T-helper 17 cell (primary cell): Measurements from ENCODE around the gene MDFI. TPM values are rescaled to one million over a fixed set of nuclear protein-coding genes. Genes with fewer than 3 reads are reported as not detected.
A peak's percentile ranks its signal among the peaks of the same experiment; 100 is the strongest.

ENCODE experiments used
- ATAC-seq: fragments of 150-1000 bp; cut with Tn5 transposase; 2 replicates; pipeline ENCODE4 v1.10.0; 2021; ENCODE audit warnings: mild to moderate bottlenecking, moderate library complexity
- DNase-seq, 3 donors: peaks; one replicate each; pipeline versions ENCODE4 v3.0.0 to v3.0.0-alpha.2; 2020 to 2021
- H3K9me3 ChIP-seq: one replicate; pipeline ENCODE4 v1.7.0; 2013; ENCODE audit warnings: low read length, mild to moderate bottlenecking; ENCODE audit not compliant: control insufficient read depth, poor library complexity, severe bottlenecking
- H3K27ac Mint-ChIP-seq: one replicate; pipeline ENCODE4 v1.8.0; 2022; ENCODE audit warnings: mild to moderate bottlenecking, moderate library complexity, mixed read lengths
- H3K27me3 Mint-ChIP-seq: one replicate; pipeline ENCODE4 v1.8.0; 2022; ENCODE audit warnings: mixed read lengths
- H3K36me3 Mint-ChIP-seq: one replicate; pipeline ENCODE4 v1.8.0; 2022; ENCODE audit warnings: low read depth, mixed read lengths
- H3K4me1 Mint-ChIP-seq: one replicate; pipeline ENCODE4 v1.8.0; 2022; ENCODE audit warnings: mild to moderate bottlenecking, mixed read lengths
- H3K4me3 Mint-ChIP-seq: one replicate; pipeline ENCODE4 v1.8.0; 2022; ENCODE audit warnings: mild to moderate bottlenecking, moderate library complexity, mixed read lengths
- total RNA-seq, 4 donors: library from RNA in 2 of 4; stranded (reverse) in 2 of 4; gene quantifications; one replicate each; pipeline ENCODE4 v1.2.3 and lab custom pipeline; 2022 to 2026

The MDFI gene
- total RNA-seq, 2 donors from 2014 or later, result not detected

DNA sequence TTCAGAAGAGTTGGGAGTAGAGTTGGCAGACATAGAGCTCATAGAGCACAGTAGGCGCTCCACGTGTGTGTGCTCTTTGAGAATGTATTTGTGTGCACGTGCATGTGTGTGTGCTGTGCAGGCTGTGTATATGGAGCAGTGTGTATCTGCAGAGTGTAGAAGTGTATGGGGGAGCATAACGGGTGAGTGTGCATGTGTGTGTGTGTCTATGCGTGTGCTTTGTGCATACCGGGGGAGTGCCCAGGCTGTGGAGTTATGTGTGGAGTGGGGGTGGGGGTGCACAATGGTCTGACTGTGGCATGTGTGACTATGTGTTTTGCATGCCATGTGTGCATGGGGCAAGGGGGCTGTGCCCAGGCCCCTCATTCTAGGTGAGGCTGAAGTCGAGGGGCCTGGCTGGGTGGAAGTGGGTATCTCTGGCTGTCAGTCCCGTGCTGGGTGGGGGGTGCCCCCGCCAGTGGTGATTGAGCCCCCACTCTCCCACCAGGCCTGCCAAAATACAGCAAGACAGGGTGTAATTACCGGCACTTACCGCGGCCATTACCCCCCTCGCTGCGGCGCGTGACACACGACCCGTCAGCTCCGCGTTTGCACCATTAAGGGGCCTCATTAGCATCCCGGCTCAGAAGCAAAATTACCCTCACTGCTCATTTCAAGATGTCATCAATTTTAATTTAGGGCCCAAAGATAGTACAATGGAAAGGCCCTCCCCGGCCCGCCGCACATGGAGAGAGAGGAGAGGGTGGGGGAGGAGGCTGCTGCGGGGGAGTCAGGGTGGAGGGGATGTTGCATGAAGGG lies 39.1 kb downstream of the MDFI start:
- H3K27ac Mint-ChIP-seq, result no peak overlapping the region
- DNase-seq (no peak), ATAC-seq (no peak)
- peaks cover 4% of the 10 kb centered on the region for H3K36me3 Mint-ChIP-seq
- no peak overlapping the region for H3K4me3 Mint-ChIP-seq
- peaks cover 6% of the 10 kb centered on the region for H3K4me1 Mint-ChIP-seq
- H3K27me3 Mint-ChIP-seq, result peaks cover 45% of the 10 kb centered on the region
- no peaks in the 10 kb centered on the region for H3K9me3 ChIP-seq

DNA sequence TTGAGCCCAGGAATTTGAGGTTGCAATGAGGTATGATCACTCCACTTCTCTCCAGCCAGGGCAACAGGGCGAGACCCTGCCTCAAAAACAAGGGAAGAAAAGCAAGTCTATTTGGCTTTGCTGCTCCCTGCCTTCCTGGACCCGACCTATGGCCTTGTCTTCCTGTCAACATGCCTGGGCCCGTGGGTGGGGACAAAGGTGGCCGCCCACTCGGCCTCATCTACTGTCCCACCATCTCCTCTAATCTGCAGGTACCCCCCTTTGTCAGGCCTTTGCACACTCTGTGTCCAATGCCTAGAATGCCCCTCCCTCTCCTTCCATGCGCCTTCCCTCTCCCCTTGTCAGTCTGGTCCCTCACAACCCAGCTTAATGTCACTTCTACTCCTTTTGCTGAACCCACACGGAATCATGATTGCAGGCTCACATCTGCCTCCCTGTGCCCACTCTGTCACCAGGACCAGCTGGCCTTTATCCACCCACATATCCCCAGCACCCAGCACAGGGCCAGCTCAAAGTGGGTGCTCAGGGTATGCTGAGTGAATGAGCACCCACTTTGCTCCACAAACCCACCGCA lies 40.3 kb downstream of the MDFI start:
- no peak for DNase-seq

DNA sequence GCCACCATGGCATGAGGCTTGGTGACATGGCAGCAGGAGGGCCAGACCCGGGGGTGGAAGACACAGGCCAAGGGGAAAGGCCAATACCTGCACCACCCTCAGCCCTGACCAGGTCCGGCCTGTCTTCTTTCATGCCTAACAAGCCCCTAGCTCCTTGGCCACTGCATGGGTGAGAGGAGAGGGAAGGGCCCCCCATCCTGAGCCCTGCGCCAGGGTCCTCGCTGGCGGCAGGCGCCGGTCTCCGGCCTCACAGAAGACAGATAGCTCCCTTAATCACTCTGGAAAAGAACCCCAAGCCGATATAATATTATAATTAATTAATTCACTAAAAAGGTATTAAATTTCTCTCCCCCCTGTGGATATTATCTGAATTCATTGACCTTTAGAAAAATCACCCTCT lies 41.4 kb downstream of the MDFI start:
- Mint-ChIP-seq H3K36me3 (no peaks in the 10 kb centered on the region), H3K27ac (no peak overlapping the region)
- ATAC-seq, result no peak

More for the DNA sequence above, 40.3 kb downstream of the MDFI start:
- H3K36me3 Mint-ChIP-seq, result peaks cover 4% of the 10 kb centered on the region
- H3K27me3 Mint-ChIP-seq, result peaks cover 39% of the 10 kb centered on the region
- no peak for ATAC-seq
- peaks cover 12% of the 10 kb centered on the region for H3K4me1 Mint-ChIP-seq
- H3K4me3 Mint-ChIP-seq, result no peak overlapping the region
- no peak overlapping the region for H3K27ac Mint-ChIP-seq
- H3K9me3 ChIP-seq, result no peaks in the 10 kb centered on the region

DNA sequence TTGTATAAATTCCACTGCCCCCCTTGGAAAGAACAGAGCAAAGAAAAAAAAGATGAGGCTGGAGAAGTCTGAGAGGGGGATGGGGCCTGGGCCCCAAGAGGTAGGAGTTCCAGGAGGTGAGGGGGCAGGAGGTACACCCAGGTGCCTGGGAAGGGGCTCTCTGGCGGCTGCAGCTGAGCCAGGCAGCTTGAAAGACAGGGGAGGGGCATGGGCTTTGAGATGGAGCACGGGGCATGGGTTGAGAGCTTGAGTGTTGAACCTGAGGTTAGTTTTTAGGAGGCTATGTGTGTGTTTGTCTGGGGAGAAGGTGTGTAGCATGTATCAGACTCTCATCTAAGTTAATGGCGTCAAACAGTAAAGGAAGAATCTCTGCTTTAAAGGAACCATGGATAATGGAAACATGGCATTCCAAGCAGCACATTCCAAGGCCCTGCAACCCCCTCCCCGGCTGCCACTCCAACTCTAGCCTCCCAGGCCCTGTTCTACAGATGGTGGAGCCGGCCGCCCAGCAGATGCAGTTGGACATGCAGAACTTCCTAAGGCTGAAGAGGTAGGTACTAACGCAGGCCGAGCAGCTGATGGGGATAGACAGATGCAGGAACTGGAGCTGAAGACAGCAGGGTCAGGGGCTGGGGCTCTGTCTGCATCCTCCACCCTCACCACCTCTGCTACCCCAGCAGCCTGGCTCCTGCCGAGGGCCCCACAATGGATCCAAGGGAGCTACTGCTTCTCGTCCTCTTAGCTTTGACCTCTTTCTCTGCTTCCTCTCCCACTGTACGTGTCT lies 42.1 kb downstream of the MDFI start:
- H3K36me3 Mint-ChIP-seq, result no peaks in the 10 kb centered on the region
- DNase-seq (no peak), ATAC-seq (no peak)
- H3K27me3 Mint-ChIP-seq, result peaks cover 23% of the 10 kb centered on the region
- H3K27ac Mint-ChIP-seq, result no peak overlapping the region
- no peak overlapping the region for H3K4me3 Mint-ChIP-seq
- H3K9me3 ChIP-seq, result no peaks in the 10 kb centered on the region
- peaks cover 11% of the 10 kb centered on the region for H3K4me1 Mint-ChIP-seq

More for the DNA sequence above, 41.4 kb downstream of the MDFI start:
- DNase-seq, result no peak
- Mint-ChIP-seq H3K4me1 (peaks cover 11% of the 10 kb centered on the region), H3K27me3 (peaks cover 29% of the 10 kb centered on the region), H3K4me3 (no peak overlapping the region)
- H3K9me3 ChIP-seq, result no peaks in the 10 kb centered on the region

DNA sequence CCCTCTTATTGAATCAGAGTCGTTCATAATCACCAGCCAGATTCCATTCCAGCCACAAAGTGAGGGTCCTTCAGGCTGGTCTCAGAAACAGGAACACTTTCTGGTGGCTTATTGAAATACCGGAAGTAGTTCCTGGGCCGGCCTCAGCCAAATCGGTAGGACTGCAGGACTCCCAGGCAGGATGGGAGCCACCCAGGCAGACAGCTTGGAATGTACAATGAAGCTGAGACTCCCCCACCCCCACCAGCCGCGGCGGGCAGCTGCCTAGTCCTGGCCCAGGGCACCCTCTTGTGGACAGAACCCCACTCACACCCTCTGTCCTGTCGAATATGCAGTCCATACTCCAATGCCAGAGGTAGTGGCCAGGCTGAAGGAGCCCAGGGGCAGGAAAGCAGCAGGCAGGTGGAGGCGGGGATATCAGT lies 43.8 kb downstream of the MDFI start:
- peak; percentile 76 for ATAC-seq
- Mint-ChIP-seq H3K4me3 (peak overlapping the region; percentile 58), H3K27ac (no peak overlapping the region), H3K36me3 (no peaks in the 10 kb centered on the region), H3K27me3 (peaks cover 6% of the 10 kb centered on the region), H3K4me1 (peaks cover 9% of the 10 kb centered on the region)
- H3K9me3 ChIP-seq, result no peaks in the 10 kb centered on the region
- peak; percentile 31 to 52 (median 43) for DNase-seq

DNA sequence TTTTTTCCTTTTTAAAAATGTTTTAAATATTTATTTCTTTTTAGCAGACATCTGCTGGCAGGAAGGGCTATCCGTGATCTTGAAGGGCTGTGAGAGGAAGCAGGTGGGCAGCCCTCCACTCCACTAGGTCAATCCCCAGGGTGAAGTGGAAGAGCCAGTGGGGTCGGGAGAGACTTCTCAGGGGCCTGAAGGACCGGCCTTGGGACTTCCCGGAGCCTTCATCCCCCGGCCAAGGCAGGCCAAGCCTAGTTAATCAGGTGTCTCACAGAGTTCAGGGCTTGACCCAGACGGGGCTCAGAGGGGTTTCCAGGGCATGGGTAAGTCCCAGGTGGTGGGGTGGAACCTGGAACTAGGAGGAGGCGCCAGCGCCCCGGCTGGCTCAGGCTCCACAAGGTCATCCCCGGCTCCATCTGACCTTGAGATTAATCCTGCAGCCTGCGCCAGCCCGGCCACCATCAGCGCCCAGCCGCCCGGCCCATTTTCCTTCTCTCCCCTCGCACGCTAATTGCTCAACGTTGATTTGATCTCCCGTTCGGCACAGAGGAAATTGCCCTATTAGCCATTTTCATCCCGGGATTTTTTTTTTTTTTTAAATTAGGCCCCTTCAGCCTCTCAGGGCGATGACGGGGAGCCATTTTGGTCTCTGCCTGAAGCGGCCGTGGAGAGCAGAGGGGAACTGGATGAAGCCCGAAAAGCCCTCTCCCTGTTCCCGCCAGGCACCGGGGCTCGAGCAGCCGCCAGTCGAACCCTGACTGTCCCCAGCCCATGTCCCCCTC lies 44.4 kb downstream of the MDFI start:
- no peak for DNase-seq
- Mint-ChIP-seq H3K4me3 (peak overlapping the region; percentile 82), H3K36me3 (no peaks in the 10 kb centered on the region), H3K4me1 (peaks cover 9% of the 10 kb centered on the region), H3K27ac (peak overlapping the region; percentile 47), H3K27me3 (no peaks in the 10 kb centered on the region)
- ATAC-seq, result peak; percentile 4
- no peaks in the 10 kb centered on the region for H3K9me3 ChIP-seq

DNA sequence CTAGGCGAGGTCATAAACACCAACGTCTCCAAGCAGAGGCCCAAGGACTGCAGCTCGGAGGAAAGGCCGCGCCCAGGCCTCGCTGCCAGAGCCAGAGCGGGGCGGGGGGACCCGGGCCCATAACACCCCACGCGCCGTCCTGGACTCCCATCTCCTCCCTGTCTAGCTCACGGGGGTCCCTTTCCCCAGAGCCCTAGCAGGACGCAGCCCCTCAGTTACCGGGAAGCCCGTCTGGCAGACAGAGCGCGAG lies 44.9 kb downstream of the MDFI start:
- H3K9me3 ChIP-seq, result no peaks in the 10 kb centered on the region
- no peaks in the 10 kb centered on the region for H3K27me3 Mint-ChIP-seq
- DNase-seq (no peak), ATAC-seq (peak; percentile 6)
- H3K4me1 Mint-ChIP-seq, result peaks cover 9% of the 10 kb centered on the region
- no peaks in the 10 kb centered on the region for H3K36me3 Mint-ChIP-seq
- H3K4me3 Mint-ChIP-seq, result peak overlapping the region; percentile 82
- H3K27ac Mint-ChIP-seq, result peak overlapping the region; percentile 47

DNA sequence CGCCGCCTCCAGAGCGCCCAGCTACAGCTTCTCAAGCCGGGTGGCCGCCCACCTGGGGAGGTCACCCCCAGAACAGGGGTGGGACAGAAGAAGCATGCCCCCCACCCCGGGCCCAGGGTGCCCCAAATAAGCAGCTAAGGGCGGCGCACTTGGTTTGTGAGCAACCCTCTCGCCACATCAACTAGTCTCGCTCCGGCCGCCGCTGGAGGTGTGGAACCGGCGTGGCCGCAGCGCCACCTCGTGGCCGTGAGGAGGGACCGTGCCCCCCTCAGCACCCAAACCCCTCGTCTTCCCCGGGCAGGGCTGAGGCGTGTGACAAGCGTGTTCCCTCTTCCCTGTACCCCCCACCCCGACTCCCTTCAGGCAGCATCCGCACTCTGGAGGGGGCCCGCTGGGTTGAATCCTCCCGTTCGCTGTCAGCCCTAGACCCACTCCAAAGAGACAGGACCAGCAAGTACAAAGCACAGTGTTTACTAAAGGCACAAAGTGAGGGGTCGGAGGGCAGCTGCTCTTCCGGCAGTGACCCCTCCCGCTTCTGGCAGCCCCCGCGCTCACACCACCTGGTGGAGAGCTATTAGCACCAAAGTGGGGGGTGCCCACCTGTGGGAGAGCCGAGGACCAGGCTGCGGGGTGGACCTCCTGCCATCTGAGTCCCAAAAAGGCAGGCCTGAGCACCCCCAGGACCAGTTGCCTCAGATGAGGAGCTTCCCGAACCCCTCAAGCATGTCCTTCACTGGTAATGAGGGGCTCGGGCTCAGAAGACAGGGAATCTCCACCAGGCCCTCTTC lies 45.4 kb downstream of the MDFI start:
- DNase-seq, result peak; percentile 54 to 74 (median 65)
- peaks cover 9% of the 10 kb centered on the region for H3K4me1 Mint-ChIP-seq
- peak overlapping the region; percentile 82 for H3K4me3 Mint-ChIP-seq
- ATAC-seq, result peak; percentile 88
- no peaks in the 10 kb centered on the region for H3K9me3 ChIP-seq
- no peaks in the 10 kb centered on the region for H3K36me3 Mint-ChIP-seq
- H3K27me3 Mint-ChIP-seq, result no peaks in the 10 kb centered on the region
- H3K27ac Mint-ChIP-seq, result peak overlapping the region; percentile 47

DNA sequence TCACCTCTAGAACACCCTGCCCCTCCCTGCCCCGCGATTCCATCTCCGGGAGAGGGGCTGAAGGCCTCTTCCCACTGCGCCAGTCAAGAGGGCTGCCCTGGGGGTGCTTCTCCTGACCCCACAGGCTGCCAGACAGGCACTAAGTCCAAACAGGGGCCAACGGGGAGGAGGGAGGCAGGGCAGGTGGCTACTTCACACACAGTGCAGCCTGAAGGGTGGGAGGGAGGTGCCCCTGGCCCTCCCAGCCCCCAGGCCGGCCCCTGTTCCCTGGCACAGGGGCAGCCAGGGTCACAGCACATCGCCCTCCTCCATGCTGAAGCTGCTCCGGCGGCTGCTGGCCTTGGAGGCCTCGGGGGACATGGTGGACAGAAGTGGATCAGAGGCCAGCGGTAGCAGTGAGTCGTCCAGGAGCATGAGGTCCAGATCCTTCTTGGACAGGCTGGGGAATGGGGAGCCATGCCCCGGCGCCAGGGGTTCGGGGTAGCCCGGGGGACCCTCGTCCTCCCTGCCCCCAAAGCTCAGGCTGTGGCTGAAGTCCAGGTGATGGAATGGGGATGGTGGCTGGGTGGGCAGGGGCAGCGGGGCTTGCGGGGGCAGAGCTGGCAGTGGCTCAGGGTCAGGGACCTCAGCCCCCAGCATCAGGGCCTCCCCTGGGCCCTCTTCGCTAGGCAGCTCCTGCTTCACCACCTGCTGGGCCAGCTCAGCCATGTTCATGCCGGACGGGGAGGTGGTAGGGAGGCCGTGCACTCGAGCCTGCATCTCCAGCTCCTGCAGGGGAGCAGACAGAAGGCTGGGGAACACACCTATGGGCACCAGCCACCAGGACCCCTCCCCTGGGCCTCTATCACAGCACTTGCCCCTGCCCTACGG lies 46.3 kb downstream of the MDFI start:
- no peaks in the 10 kb centered on the region for H3K27me3 Mint-ChIP-seq
- H3K4me1 Mint-ChIP-seq, result peaks cover 9% of the 10 kb centered on the region
- H3K4me3 Mint-ChIP-seq, result no peak overlapping the region
- H3K36me3 Mint-ChIP-seq, result peaks cover under 1% of the 10 kb centered on the region
- DNase-seq (no peak), ATAC-seq (no peak)
- no peaks in the 10 kb centered on the region for H3K9me3 ChIP-seq
- peak overlapping the region; percentile 47 for H3K27ac Mint-ChIP-seq

DNA sequence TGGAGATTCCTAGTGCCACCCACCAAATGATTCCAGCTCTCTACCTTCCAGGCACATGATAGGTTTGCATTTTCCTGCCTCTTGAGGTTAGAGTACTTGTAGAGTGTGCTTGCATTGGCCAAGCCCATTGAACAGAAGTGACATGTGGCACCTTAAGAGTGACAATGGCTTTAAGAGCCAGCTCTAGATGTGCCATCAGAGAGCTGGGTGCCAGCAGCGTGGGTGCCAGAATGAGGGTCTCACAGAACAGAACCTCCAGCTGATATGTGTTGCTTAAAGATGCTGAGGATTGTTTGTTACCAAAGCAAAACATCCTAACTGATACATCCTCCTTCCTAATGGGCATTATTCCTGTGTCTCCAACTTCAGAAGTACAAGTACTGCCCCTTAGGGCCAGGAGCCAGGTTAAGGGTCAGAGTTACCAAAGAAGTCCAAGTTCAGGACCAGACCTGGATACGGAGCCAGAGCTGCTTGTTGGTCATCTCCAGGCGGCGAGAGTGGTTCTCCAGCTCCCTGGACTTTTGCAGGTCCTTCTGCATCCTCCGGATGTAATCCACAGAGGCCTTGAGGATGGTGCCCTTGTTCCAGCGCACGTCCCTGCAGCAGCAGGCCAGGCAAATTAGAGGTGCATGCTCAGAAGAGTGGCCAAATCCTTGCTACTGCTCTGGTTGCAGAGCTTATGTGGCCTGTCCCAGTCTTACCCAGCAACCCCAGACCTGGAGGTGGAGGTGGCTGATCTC lies 47.5 kb downstream of the MDFI start:
- no peak for ATAC-seq

DNA sequence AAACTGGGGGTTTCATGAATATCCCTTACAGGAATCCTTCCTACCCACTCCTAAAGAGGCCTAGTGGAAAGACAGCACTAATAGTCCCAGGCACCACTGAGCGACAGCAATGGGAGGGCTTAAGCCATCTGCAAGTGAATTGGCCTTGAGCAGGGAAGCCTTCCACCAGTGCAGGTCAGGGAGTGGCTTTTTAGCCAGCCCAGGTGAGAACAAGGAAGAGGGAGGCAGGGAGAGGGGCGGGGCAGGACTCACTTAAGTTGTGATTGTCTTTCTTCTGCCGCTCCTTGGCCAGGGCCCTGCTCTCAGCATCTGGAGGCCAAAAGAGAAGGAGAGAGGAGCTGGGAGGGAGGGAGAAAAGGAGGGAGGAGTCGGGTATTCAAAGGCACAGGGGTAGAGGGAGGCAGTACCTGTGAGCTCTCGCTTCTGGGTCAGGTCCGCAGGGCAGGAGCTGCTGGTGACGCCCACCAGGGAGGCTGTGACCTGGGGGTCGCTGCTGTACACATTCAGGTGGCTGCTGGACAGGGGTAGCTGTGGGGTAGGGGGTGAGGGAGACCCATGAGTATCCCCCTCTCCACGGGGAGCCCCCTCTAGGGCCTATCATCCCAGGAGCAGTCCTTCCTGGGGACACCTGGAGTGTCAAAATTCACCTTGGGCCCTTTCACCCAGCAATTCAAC lies 49.4 kb downstream of the MDFI start:
- no peak for ATAC-seq

More for the DNA sequence above, 47.5 kb downstream of the MDFI start:
- Mint-ChIP-seq H3K27me3 (no peaks in the 10 kb centered on the region), H3K4me3 (no peak overlapping the region), H3K27ac (no peak overlapping the region), H3K4me1 (peaks cover 9% of the 10 kb centered on the region), H3K36me3 (peaks cover 2% of the 10 kb centered on the region)
- no peak for DNase-seq
- no peaks in the 10 kb centered on the region for H3K9me3 ChIP-seq

More for the DNA sequence above, 49.4 kb downstream of the MDFI start:
- peak overlapping the region; percentile 24 for H3K27ac Mint-ChIP-seq
- H3K4me3 Mint-ChIP-seq, result no peak overlapping the region
- H3K27me3 Mint-ChIP-seq, result no peaks in the 10 kb centered on the region
- peaks cover 10% of the 10 kb centered on the region for H3K4me1 Mint-ChIP-seq
- no peak for DNase-seq
- peaks cover 2% of the 10 kb centered on the region for H3K36me3 Mint-ChIP-seq
- no peaks in the 10 kb centered on the region for H3K9me3 ChIP-seq
